Vagina (tissue), 2 donors: ENCODE results near the gene MEGF6. TPM values are rescaled to one million over a fixed set of nuclear protein-coding genes. Genes with fewer than 3 reads are reported as not detected.

Experiments
- DNase-seq, 2 donors: peaks; one replicate each; pipeline ENCODE4 v3.0.0-alpha.2; 2017; ENCODE audit errors: extremely low spot score in 2 of 2
- H3K27ac ChIP-seq: fragments of 200-600 bp; sonication (generic); one replicate; pipeline ENCODE4 v1.5.1; 2019
- H3K27me3 ChIP-seq: fragments of 200-600 bp; sonication (generic); one replicate; pipeline ENCODE4 v1.5.1; 2019
- H3K36me3 ChIP-seq, 2 donors: fragments of 200-600 bp; sonication (generic); one replicate each; pipeline ENCODE4 v1.5.1; 2017 to 2019
- H3K4me1 ChIP-seq: fragments of 200-600 bp; sonication (generic); one replicate; pipeline ENCODE4 v1.5.1; 2019
- H3K4me3 ChIP-seq, 2 donors: fragments of 200-600 bp; sonication (generic); 1 replicate in 1 of 2; 2 replicates in 1 of 2; pipeline ENCODE4 v1.5.1; 2016 to 2019
- H3K9me3 ChIP-seq: fragments of 200-600 bp; sonication (generic); one replicate; pipeline ENCODE4 v1.5.1; 2019
- CTCF ChIP-seq, 3 experiments: fragments of 450-650 bp in 2 of 3; fragments of 200-600 bp in 1 of 3; sonication (generic) in 1 of 3; IDR thresholded peaks; one replicate each; pipeline ENCODE4 v1.5.1; 2017 to 2019; ENCODE audit warnings: antibody characterized with exemption in 3 of 3, mild to moderate bottlenecking in 2 of 3, moderate library complexity in 2 of 3
- POLR2A ChIP-seq, 2 donors: fragments of 450-650 bp; IDR thresholded peaks; one replicate each; pipeline ENCODE4 v1.6.1; 2017; ENCODE audit warnings: antibody characterized with exemption in 2 of 2, mild to moderate bottlenecking in 2 of 2, moderate library complexity in 2 of 2
- POLR2AphosphoS5 ChIP-seq, 2 donors: sonication (generic); formaldehyde crosslinking; IDR thresholded peaks; one replicate each; pipeline ENCODE4 v1.9.0; 2017; ENCODE audit warnings: antibody characterized with exemption in 2 of 2, mild to moderate bottlenecking in 2 of 2, low read depth in 1 of 2; ENCODE audit not compliant: insufficient read depth in 1 of 2
- intact Hi-C: fragments of 100-400 bp; cut with DNase I; formaldehyde crosslinking; loops from one replicate; pipeline ENCODE4 v1.15.1; 2023
- total RNA-seq: library from RNA; depleted of rRNA; stranded (reverse); fragments of >200 nt; gene quantifications from one replicate; pipeline ENCODE4 v1.2.3, GENCODE V29; 2016

Gene MEGF6
- total RNA-seq, 1 donor from 2014 or later, result 37.6 TPM

DNA sequence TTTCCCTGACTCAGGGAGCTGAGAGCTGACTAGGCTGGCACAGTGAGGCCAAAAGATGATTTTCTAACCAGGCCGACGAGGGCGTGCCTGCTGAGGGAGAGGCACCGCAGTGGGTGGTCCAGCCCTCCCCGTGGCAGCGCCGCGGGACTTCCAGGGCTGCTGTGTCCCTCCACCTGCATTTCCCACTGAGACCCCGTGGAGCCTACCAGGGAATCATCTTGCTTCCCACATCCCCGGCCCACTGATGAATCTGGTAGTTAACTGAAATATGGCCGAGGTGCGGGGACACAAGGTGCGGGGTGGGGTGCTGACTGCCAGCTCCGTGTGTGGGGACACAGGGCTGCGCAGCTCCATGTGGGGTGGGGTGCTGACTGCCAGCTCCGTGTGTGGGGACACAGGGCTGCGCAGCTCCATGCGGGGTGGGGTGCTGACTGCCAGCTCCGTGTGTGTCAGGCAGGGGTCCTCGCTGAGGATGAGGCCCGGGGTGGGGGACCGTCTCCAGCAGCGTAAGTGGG is 28.1 kb upstream of the MEGF6 start:
- no peak overlapping the region for H3K4me3 ChIP-seq
- H3K4me1 ChIP-seq, result no peaks in the 10 kb centered on the region
- TF ChIP-seq CTCF (IDR thresholded peaks at IDR 0.05), result no peak
- no peak for TF ChIP-seq POLR2AphosphoS5 (IDR thresholded peaks at IDR 0.05; ENCODE audit: insufficient read depth in 1 of 2, low read depth in 1 of 2)
- TF ChIP-seq POLR2A (IDR thresholded peaks at IDR 0.05), result no peak
- no peaks in the 10 kb centered on the region for H3K9me3 ChIP-seq
- H3K27ac ChIP-seq, result no peak overlapping the region
- intact Hi-C loops, result no loop called here
- H3K27me3 ChIP-seq, result no peaks in the 10 kb centered on the region
- no peak for DNase-seq
- peaks cover 0 to 42% of the 10 kb centered on the region in 2 donors for H3K36me3 ChIP-seq

DNA sequence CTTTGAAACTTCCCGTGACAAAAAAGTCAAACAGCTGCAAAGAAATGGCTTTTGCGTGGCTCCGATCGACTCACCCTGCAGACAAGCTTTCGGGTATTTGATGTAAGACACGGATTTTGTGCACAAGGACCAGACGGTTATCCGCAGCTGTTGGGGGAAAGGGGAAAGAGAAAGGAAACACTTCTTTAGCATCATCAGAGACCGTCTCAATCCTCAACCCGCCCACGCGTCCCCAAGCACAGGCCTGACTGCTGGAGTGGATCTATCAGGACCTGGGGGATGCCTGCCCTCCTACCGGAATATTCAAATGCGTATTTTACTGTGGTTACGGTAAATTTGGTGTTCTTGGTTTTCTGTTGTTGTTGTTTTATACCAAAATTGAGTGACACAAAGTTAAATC is 27.4 kb upstream of the MEGF6 start:
- DNase-seq, result no peak
- intact Hi-C loops, result no loop called here
- TF ChIP-seq POLR2AphosphoS5 (IDR thresholded peaks at IDR 0.05; ENCODE audit: insufficient read depth in 1 of 2, low read depth in 1 of 2) (no peak), POLR2A (IDR thresholded peaks at IDR 0.05) (no peak), CTCF (IDR thresholded peaks at IDR 0.05) (no peak)
- Histone ChIP-seq H3K9me3 (no peaks in the 10 kb centered on the region), H3K4me1 (no peaks in the 10 kb centered on the region), H3K4me3 (no peak overlapping the region), H3K36me3 (peaks cover 0 to 50% of the 10 kb centered on the region in 2 donors), H3K27me3 (no peaks in the 10 kb centered on the region), H3K27ac (no peak overlapping the region)

GRCh38 chr1:3638027-3638426 is 26.7 kb upstream of the MEGF6 start:
- no peak for DNase-seq
- peaks cover 0 to 56% of the 10 kb centered on the region in 2 donors for H3K36me3 ChIP-seq

GRCh38 chr1:3636531-3636930 is 25.2 kb upstream of the MEGF6 start:
- H3K4me1 ChIP-seq, result no peaks in the 10 kb centered on the region
- no peak overlapping the region for H3K27ac ChIP-seq
- no peak overlapping the region for H3K4me3 ChIP-seq
- peaks cover 0 to 64% of the 10 kb centered on the region in 2 donors for H3K36me3 ChIP-seq
- intact Hi-C loops, result no loop called here
- no peak for TF ChIP-seq POLR2A (IDR thresholded peaks at IDR 0.05)
- TF ChIP-seq POLR2AphosphoS5 (IDR thresholded peaks at IDR 0.05; ENCODE audit: insufficient read depth in 1 of 2, low read depth in 1 of 2), result no peak
- H3K9me3 ChIP-seq, result no peaks in the 10 kb centered on the region
- no peak for DNase-seq
- no peaks in the 10 kb centered on the region for H3K27me3 ChIP-seq

More at GRCh38 chr1:3638027-3638426, 26.7 kb upstream of the MEGF6 start:
- H3K4me3 ChIP-seq, result no peak overlapping the region
- no peaks in the 10 kb centered on the region for H3K4me1 ChIP-seq
- H3K27ac ChIP-seq, result no peak overlapping the region
- intact Hi-C loops, result no loop called here
- H3K9me3 ChIP-seq, result no peaks in the 10 kb centered on the region
- TF ChIP-seq POLR2A (IDR thresholded peaks at IDR 0.05), result no peak
- no peaks in the 10 kb centered on the region for H3K27me3 ChIP-seq

- peaks cover 0 to 64% of the 10 kb centered on the region in 2 donors for H3K36me3 ChIP-seq
- H3K27ac ChIP-seq, result no peak overlapping the region
- TF ChIP-seq POLR2A (IDR thresholded peaks at IDR 0.05) (no peak), POLR2AphosphoS5 (IDR thresholded peaks at IDR 0.05; ENCODE audit: insufficient read depth in 1 of 2, low read depth in 1 of 2) (no peak), CTCF (IDR thresholded peaks at IDR 0.05) (no peak)
- H3K9me3 ChIP-seq, result no peaks in the 10 kb centered on the region
- intact Hi-C loops, result no loop called here
- DNase-seq, result no peak
- H3K27me3 ChIP-seq, result no peaks in the 10 kb centered on the region
- no peak overlapping the region for H3K4me3 ChIP-seq
- H3K4me1 ChIP-seq, result no peaks in the 10 kb centered on the region
These were observed 24.8 kb upstream of the MEGF6 start for GRCh38 chr1:3636080-3636479.

- Histone ChIP-seq H3K4me3 (no peak overlapping the region), H3K27ac (no peak overlapping the region), H3K27me3 (no peaks in the 10 kb centered on the region), H3K9me3 (no peaks in the 10 kb centered on the region), H3K4me1 (no peaks in the 10 kb centered on the region), H3K36me3 (peaks cover 0 to 76% of the 10 kb centered on the region in 2 donors)
- TF ChIP-seq POLR2A (IDR thresholded peaks at IDR 0.05), result no peak
- no peak for TF ChIP-seq CTCF (IDR thresholded peaks at IDR 0.05)
- TF ChIP-seq POLR2AphosphoS5 (IDR thresholded peaks at IDR 0.05; ENCODE audit: insufficient read depth in 1 of 2, low read depth in 1 of 2), result no peak
- no peak for DNase-seq
- intact Hi-C loops, result no loop called here
These were observed 22.9 kb upstream of the MEGF6 start for GRCh38 chr1:3634059-3634800.
